HCT116 (cell line): ENCODE results near the gene TNNI2. TPM values are rescaled to one million over a fixed set of nuclear protein-coding genes. Genes with fewer than 3 reads are reported as not detected.

Source experiments
- ATAC-seq: fragments of 200-7000 bp; cut with Tn5 transposase; 2 replicates; pipeline ENCODE4 v1.9.1; 2020; ENCODE audit warnings: mild to moderate bottlenecking, moderate library complexity
- BruUV-seq: library from RNA; stranded (reverse); fragments of 400-500 nt; replicated peaks from 2 replicates; lab custom pipeline; 2021; lab: Mats Ljungman, UMichigan
- CTCF ChIA-PET: fragments of 300-600 bp; sonication (Branson Sonifier 250); formaldehyde crosslinking; loops from one replicate; lab custom pipeline; 2021; ENCODE audit warnings: antibody characterized with exemption; lab: Charles Lee
- POLR2A ChIA-PET: fragments of 300-600, 350-600 bp; sonication (Branson Sonifier 250); formaldehyde crosslinking; loops from one replicate; lab custom pipeline; 2021; ENCODE audit warnings: antibody characterized with exemption; lab: Charles Lee
- RAD21 ChIA-PET, 2 experiments: fragments of 300-600 bp; sonication (Branson Sonifier 250); formaldehyde crosslinking; loops; one replicate each; lab custom pipeline; 2023; ENCODE audit warnings: low total read pairs in 2 of 2; ENCODE audit not compliant: uncharacterized antibody in 2 of 2, unreplicated experiment in 2 of 2, low non-redundant PET in 1 of 2; lab: Charles Lee
- DNase-seq: peaks from one replicate; pipeline ENCODE4 v3.0.0-alpha.2; 2010; ENCODE audit warnings: low read depth, low spot score
- H2AFZ ChIP-seq: fragments of 200-600 bp; shearing (Covaris generic), sonication (generic); 2 replicates; pipeline ENCODE4 v1.6.1; 2017; ENCODE audit warnings: low read depth, mixed run types, mixed read lengths, antibody characterized with exemption, low read length; ENCODE audit not compliant: poor library complexity, severe bottlenecking
- H3K27ac ChIP-seq: 2 replicates; pipeline ENCODE4 v1.5.1; 2012; ENCODE audit warnings: low read depth, low read length
- H3K27me3 ChIP-seq: fragments of 200-600 bp; sonication (generic); 2 replicates; pipeline ENCODE4 v1.6.1; 2016; ENCODE audit warnings: mixed run types, low read length, mixed read lengths; ENCODE audit not compliant: insufficient read depth
- H3K36me3 ChIP-seq, 2 experiments: fragments of 200-500 bp in 1 of 2; fragments of 200-600 bp in 1 of 2; sonication (Bioruptor generic) in 1 of 2; sonication (generic) in 1 of 2; 2 replicates each; pipeline versions ENCODE4 v1.5.1 to v1.6.1; 2014 to 2016; ENCODE audit warnings: low read length in 2 of 2, inconsistent platforms in 1 of 2, mixed read lengths in 1 of 2, mixed run types in 1 of 2; ENCODE audit not compliant: insufficient read depth in 2 of 2, control insufficient read depth in 1 of 2
- H3K4me1 ChIP-seq, 2 experiments: fragments of 200-600 bp in 1 of 2; sonication (generic) in 1 of 2; 2 replicates each; pipeline versions ENCODE4 v1.5.1 to v1.6.1; 2012 to 2017; ENCODE audit warnings: low read length in 2 of 2, inconsistent platforms in 1 of 2, mild to moderate bottlenecking in 1 of 2, mixed read lengths in 1 of 2, mixed run types in 1 of 2, moderate library complexity in 1 of 2; ENCODE audit not compliant: insufficient read depth in 2 of 2, control insufficient read depth in 1 of 2
- H3K4me2 ChIP-seq: fragments of 200-600 bp; sonication (generic); 2 replicates; pipeline ENCODE4 v1.6.1; 2017; ENCODE audit warnings: mixed run types, low read length, mixed read lengths
- H3K4me3 ChIP-seq, 2 experiments: fragments of 200-600 bp in 1 of 2; sonication (generic) in 1 of 2; replicated peaks in 1 of 2; 2 replicates each; pipeline ENCODE4 v1.5.1; 2011 to 2016; ENCODE audit warnings: low read length in 2 of 2, control low read depth in 1 of 2, low read depth in 1 of 2, mild to moderate bottlenecking in 1 of 2, mixed read lengths in 1 of 2, mixed run types in 1 of 2
- H3K79me2 ChIP-seq: fragments of 200-600 bp; sonication (generic); 2 replicates; pipeline ENCODE4 v1.6.1; 2017; ENCODE audit warnings: mild to moderate bottlenecking, mixed run types, low read length, moderate library complexity, mixed read lengths; ENCODE audit not compliant: insufficient read depth
- H3K9ac ChIP-seq: fragments of 200-600 bp; sonication (generic); 2 replicates; pipeline ENCODE4 v1.6.1; 2016; ENCODE audit warnings: low read length, mixed read lengths
- H3K9me2 ChIP-seq: fragments of 200-600 bp; sonication (generic), shearing (Covaris generic); 2 replicates; pipeline ENCODE4 v1.6.1; 2017; ENCODE audit warnings: mixed run types, mild to moderate bottlenecking, moderate library complexity; ENCODE audit not compliant: insufficient read depth
- H3K9me3 ChIP-seq, 2 experiments: fragments of 200-500 bp in 1 of 2; fragments of 200-600 bp in 1 of 2; sonication (Bioruptor generic) in 1 of 2; sonication (generic) in 1 of 2; 2 replicates each; pipeline ENCODE4 v1.6.1; 2014 to 2017; ENCODE audit warnings: low read length in 2 of 2, mixed read lengths in 2 of 2, inconsistent platforms in 1 of 2, low read depth in 1 of 2, mild to moderate bottlenecking in 1 of 2, mixed run types in 1 of 2, moderate library complexity in 1 of 2; ENCODE audit not compliant: control insufficient read depth in 1 of 2, insufficient read depth in 1 of 2
- H4K20me1 ChIP-seq: fragments of 200-600 bp; sonication (generic), shearing (Covaris generic); 2 replicates; pipeline ENCODE4 v1.6.1; 2017; ENCODE audit warnings: mixed run types, mild to moderate bottlenecking, moderate library complexity; ENCODE audit not compliant: insufficient read depth
- CBX3 ChIP-seq: IDR thresholded peaks from 2 replicates; pipeline ENCODE4 v1.6.1; 2012; ENCODE audit warnings: low read depth
- CEBPB ChIP-seq: IDR thresholded peaks from 2 replicates; pipeline ENCODE4 v1.6.1; 2012; ENCODE audit warnings: low read depth
- EGR1 ChIP-seq: IDR thresholded peaks from 2 replicates; pipeline ENCODE4 v1.6.1; 2012; ENCODE audit warnings: low read depth
- EZH2 ChIP-seq: fragments of 200-600 bp; sonication (generic); IDR thresholded peaks from 2 replicates; pipeline ENCODE4 v1.6.1; 2017; ENCODE audit warnings: antibody characterized with exemption, mixed run types
- FOSL1 ChIP-seq: IDR thresholded peaks from 2 replicates; pipeline ENCODE4 v1.6.1; 2012; ENCODE audit warnings: low read depth
- JUND ChIP-seq: IDR thresholded peaks from 2 replicates; pipeline ENCODE4 v1.6.1; 2012
- POLR2A ChIP-seq: IDR thresholded peaks from 2 replicates; pipeline ENCODE4 v1.7.0; 2011; ENCODE audit warnings: borderline replicate concordance; ENCODE audit not compliant: insufficient read depth, insufficient read length; ENCODE audit errors: extremely low read depth
- POLR2AphosphoS5 ChIP-seq: IDR thresholded peaks from 2 replicates; pipeline ENCODE4 v1.6.1; 2011; ENCODE audit warnings: mild to moderate bottlenecking, low read depth, low read length, moderate library complexity
- SIN3A ChIP-seq: IDR thresholded peaks from 2 replicates; pipeline ENCODE4 v1.6.1; 2012; ENCODE audit warnings: low read depth
- SRF ChIP-seq: IDR thresholded peaks from 2 replicates; pipeline ENCODE4 v1.6.1; 2012; ENCODE audit warnings: low read depth
- intact Hi-C: fragments of 100-400 bp; cut with micrococcal nuclease; formaldehyde crosslinking; loops from 2 replicates; pipeline ENCODE4 v1.10.0; 2022
- total RNA-seq: library from RNA; stranded (reverse); gene quantifications from one replicate; pipeline ENCODE4 v1.2.1, GENCODE V29; 2021; ENCODE audit not compliant: unreplicated experiment
- TF ChIP-seq, protein P1 (sequence below): IDR thresholded peaks from 2 replicates; pipeline ENCODE4 v1.6.1; 2011; ENCODE audit warnings: mild to moderate bottlenecking, low read length, moderate library complexity; ENCODE audit not compliant: insufficient replicate concordance; ENCODE audit errors: extremely low read depth
- TF ChIP-seq, protein P2 (sequence below): IDR thresholded peaks from 2 replicates; pipeline ENCODE4 v1.6.1; 2012
- TF ChIP-seq, protein P3 (sequence below), 3 experiments: fragments of 200-600 bp in 1 of 3; sonication (generic) in 1 of 3; IDR thresholded peaks in 2 of 3; conservative IDR thresholded peaks in 1 of 3; 2 replicates each; pipeline ENCODE4 v1.5.1; 2012 to 2017; ENCODE audit warnings: low read depth in 2 of 3, low read length in 2 of 3, antibody characterized with exemption in 1 of 3, borderline replicate concordance in 1 of 3, control low read depth in 1 of 3, mild to moderate bottlenecking in 1 of 3, mixed read lengths in 1 of 3, mixed run types in 1 of 3, moderate library complexity in 1 of 3; ENCODE audit not compliant: insufficient read depth in 1 of 3

The TNNI2 gene
- total RNA-seq, 1 experiment from 2014 or later = not detected

GRCh38 chr11:1866776-1867175 is 28.0 kb downstream of the TNNI2 start:
- Histone ChIP-seq H3K27ac (no peak overlapping the region), H3K79me2 (no peaks in the 10 kb centered on the region), H3K9me2 (no peaks in the 10 kb centered on the region), H3K9me3 (no peaks in the 10 kb centered on the region)
- no peak for DNase-seq
- ATAC-seq = no peak
- no peak for TF ChIP-seq EGR1
- no peak for TF ChIP-seq EZH2
- no peak for TF ChIP-seq POLR2A
- no peak for TF ChIP-seq SRF
- no peak for TF ChIP-seq CEBPB
- no peak for TF ChIP-seq SIN3A
- TF ChIP-seq POLR2AphosphoS5 = no peak
- TF ChIP-seq, protein P1, sequence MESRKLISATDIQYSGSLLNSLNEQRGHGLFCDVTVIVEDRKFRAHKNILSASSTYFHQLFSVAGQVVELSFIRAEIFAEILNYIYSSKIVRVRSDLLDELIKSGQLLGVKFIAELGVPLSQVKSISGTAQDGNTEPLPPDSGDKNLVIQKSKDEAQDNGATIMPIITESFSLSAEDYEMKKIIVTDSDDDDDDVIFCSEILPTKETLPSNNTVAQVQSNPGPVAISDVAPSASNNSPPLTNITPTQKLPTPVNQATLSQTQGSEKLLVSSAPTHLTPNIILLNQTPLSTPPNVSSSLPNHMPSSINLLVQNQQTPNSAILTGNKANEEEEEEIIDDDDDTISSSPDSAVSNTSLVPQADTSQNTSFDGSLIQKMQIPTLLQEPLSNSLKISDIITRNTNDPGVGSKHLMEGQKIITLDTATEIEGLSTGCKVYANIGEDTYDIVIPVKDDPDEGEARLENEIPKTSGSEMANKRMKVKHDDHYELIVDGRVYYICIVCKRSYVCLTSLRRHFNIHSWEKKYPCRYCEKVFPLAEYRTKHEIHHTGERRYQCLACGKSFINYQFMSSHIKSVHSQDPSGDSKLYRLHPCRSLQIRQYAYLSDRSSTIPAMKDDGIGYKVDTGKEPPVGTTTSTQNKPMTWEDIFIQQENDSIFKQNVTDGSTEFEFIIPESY = no peak
- TF ChIP-seq, protein P2, sequence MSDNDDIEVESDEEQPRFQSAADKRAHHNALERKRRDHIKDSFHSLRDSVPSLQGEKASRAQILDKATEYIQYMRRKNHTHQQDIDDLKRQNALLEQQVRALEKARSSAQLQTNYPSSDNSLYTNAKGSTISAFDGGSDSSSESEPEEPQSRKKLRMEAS = no peak
- TF ChIP-seq, protein P3, sequence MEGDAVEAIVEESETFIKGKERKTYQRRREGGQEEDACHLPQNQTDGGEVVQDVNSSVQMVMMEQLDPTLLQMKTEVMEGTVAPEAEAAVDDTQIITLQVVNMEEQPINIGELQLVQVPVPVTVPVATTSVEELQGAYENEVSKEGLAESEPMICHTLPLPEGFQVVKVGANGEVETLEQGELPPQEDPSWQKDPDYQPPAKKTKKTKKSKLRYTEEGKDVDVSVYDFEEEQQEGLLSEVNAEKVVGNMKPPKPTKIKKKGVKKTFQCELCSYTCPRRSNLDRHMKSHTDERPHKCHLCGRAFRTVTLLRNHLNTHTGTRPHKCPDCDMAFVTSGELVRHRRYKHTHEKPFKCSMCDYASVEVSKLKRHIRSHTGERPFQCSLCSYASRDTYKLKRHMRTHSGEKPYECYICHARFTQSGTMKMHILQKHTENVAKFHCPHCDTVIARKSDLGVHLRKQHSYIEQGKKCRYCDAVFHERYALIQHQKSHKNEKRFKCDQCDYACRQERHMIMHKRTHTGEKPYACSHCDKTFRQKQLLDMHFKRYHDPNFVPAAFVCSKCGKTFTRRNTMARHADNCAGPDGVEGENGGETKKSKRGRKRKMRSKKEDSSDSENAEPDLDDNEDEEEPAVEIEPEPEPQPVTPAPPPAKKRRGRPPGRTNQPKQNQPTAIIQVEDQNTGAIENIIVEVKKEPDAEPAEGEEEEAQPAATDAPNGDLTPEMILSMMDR (IDR thresholded peaks at IDR 0.05 in 2 of 3, conservative IDR thresholded peaks at IDR 0.05 in 1 of 3; ENCODE audit: borderline replicate concordance in 1 of 3, insufficient read depth in 1 of 3, low read depth in 2 of 3, low read length in 2 of 3) = no peak
- TF ChIP-seq JUND = no peak
- TF ChIP-seq FOSL1 = no peak
- no peak for TF ChIP-seq CBX3
- TF ChIP-seq, all 23 proteins: peak for 0
- Histone ChIP-seq H3K4me3 (no peak overlapping the region), H3K27me3 (no peaks in the 10 kb centered on the region), H4K20me1 (no peaks in the 10 kb centered on the region), H2AFZ (no peak overlapping the region), H3K4me1 (peaks cover 27 to 30% of the 10 kb centered on the region in 2 experiments), H3K4me2 (no peak overlapping the region), H3K9ac (no peak overlapping the region), H3K36me3 (no peaks in the 10 kb centered on the region)
- ChIA-PET CTCF (interaction anchor here (1.5 to 2.2 kb wide), 2 partner anchors 10 to 15 kb away, joined by 3 to 8 read pairs; no protein-coding TSS in a partner anchor), RAD21 (no interaction called here), POLR2A (no interaction called here)
- intact Hi-C loops = no loop called here
- no TSS peak for BruUV-seq
